WERI-Rb-1 (cell line): Measurements from ENCODE around the gene MEAF6.

ENCODE experiments used
- DNase-seq: peaks from one replicate; pipeline ENCODE4 v3.0.0-alpha.2; 2020
- H3K27ac ChIP-seq: fragments of 250-450 bp; sonication (Bioruptor Pico); 2 replicates; pipeline ENCODE4 v1.5.1; 2020; ENCODE audit warnings: mild to moderate bottlenecking, moderate library complexity
- H3K27me3 ChIP-seq: fragments of 250-450 bp; sonication (Bioruptor Pico); 2 replicates; pipeline ENCODE4 v1.5.1; 2021; ENCODE audit warnings: mild to moderate bottlenecking, low read depth, moderate library complexity; ENCODE audit not compliant: insufficient read depth, severe bottlenecking
- H3K36me3 ChIP-seq: fragments of 250-450 bp; sonication (Bioruptor Pico); 2 replicates; pipeline ENCODE4 v1.5.1; 2020; ENCODE audit warnings: mild to moderate bottlenecking, moderate library complexity
- H3K4me3 ChIP-seq: 2 replicates; pipeline ENCODE4 v1.5.1; 2011; ENCODE audit warnings: low read depth, mild to moderate bottlenecking, control low read depth, low read length
- H3K9me3 ChIP-seq: fragments of 250-450 bp; sonication (Bioruptor Pico); 2 replicates; pipeline ENCODE4 v1.5.1; 2021; ENCODE audit warnings: mild to moderate bottlenecking, moderate library complexity; ENCODE audit not compliant: severe bottlenecking
- CTCF ChIP-seq: IDR thresholded peaks from 2 replicates; pipeline ENCODE4 v1.5.1; 2011; ENCODE audit warnings: low read depth, mild to moderate bottlenecking, control low read depth, inconsistent platforms, low read length

MEAF6 gene

GRCh38 chr1:37477198-37477931, 37.2 kb downstream of the MEAF6 start:
- DNase-seq: no peak
- no peak overlapping the region for H3K4me3 ChIP-seq
- TF ChIP-seq CTCF: no peak
- H3K36me3 ChIP-seq: peaks cover 62% of the 10 kb centered on the region
- H3K27ac ChIP-seq: peak overlapping the region; percentile 62
- no peaks in the 10 kb centered on the region for H3K9me3 ChIP-seq
- H3K27me3 ChIP-seq: no peaks in the 10 kb centered on the region

- peaks cover 55% of the 10 kb centered on the region for H3K36me3 ChIP-seq
- peak overlapping the region; percentile 62 for H3K27ac ChIP-seq
- DNase-seq: no peak
- H3K27me3 ChIP-seq: no peaks in the 10 kb centered on the region
- no peak overlapping the region for H3K4me3 ChIP-seq
- TF ChIP-seq CTCF: no peak
- H3K9me3 ChIP-seq: no peaks in the 10 kb centered on the region
Observed at GRCh38 chr1:37476460-37477197, 37.9 kb downstream of the MEAF6 start.

- peaks cover 50% of the 10 kb centered on the region for H3K36me3 ChIP-seq
Observed at GRCh38 chr1:37476087-37476452, 38.5 kb downstream of the MEAF6 start.

GRCh38 chr1:37475380-37476086, 39.0 kb downstream of the MEAF6 start:
- no peak overlapping the region for H3K27ac ChIP-seq
- no peaks in the 10 kb centered on the region for H3K9me3 ChIP-seq
- no peaks in the 10 kb centered on the region for H3K27me3 ChIP-seq
- H3K4me3 ChIP-seq: peak overlapping the region; percentile 67
- peaks cover 44% of the 10 kb centered on the region for H3K36me3 ChIP-seq
- TF ChIP-seq CTCF: no peak
- DNase-seq: no peak

More at GRCh38 chr1:37476087-37476452, 38.5 kb downstream of the MEAF6 start:
- H3K4me3 ChIP-seq: no peak overlapping the region
- H3K9me3 ChIP-seq: no peaks in the 10 kb centered on the region
- TF ChIP-seq CTCF: no peak
- H3K27me3 ChIP-seq: no peaks in the 10 kb centered on the region
- DNase-seq: no peak
- H3K27ac ChIP-seq: peak overlapping the region; percentile 62

- Histone ChIP-seq H3K27ac (peak overlapping the region; percentile 55), H3K9me3 (no peaks in the 10 kb centered on the region), H3K36me3 (peaks cover 37% of the 10 kb centered on the region), H3K4me3 (peak overlapping the region; percentile 67), H3K27me3 (no peaks in the 10 kb centered on the region)
- no peak for DNase-seq
- TF ChIP-seq CTCF: no peak
Observed at GRCh38 chr1:37474697-37475379, 39.7 kb downstream of the MEAF6 start.
